ENCODE measurements around the gene KAZN. TPM values are rescaled to one million over a fixed set of nuclear protein-coding genes. Genes with fewer than 3 reads are reported as not detected.

The KAZN gene
- total RNA-seq, 1 experiment from 2014 or later = 15.6 TPM

- ChIA-PET CTCF (no interaction called here), POLR2A (ENCODE audit: unreplicated experiment) (no interaction called here)
- Histone ChIP-seq H3K4me1 (replicated peaks; ENCODE audit: insufficient read depth) (no peaks in the 10 kb centered on the region), H2AFZ (no peak overlapping the region), H3K9me3 (ENCODE audit: insufficient read depth, low read depth) (no peaks in the 10 kb centered on the region), H3K4me3 (no peak overlapping the region), H3F3A (ENCODE audit: insufficient read depth, low read depth) (no peaks in the 10 kb centered on the region), H3K36me3 (ENCODE audit: low read depth) (no peaks in the 10 kb centered on the region), H3K4me2 (no peak overlapping the region), H3K79me2 (ENCODE audit: low read depth) (no peaks in the 10 kb centered on the region), H3K9me2 (ENCODE audit: insufficient read depth) (no peaks in the 10 kb centered on the region), H4K20me1 (ENCODE audit: insufficient read depth) (no peaks in the 10 kb centered on the region), H3K27me3 (ENCODE audit: insufficient read depth, low read depth) (peaks cover 21% of the 10 kb centered on the region), H3K27ac (no peak overlapping the region)
- no peak for DNase-seq
- no peak for TF ChIP-seq EZH2 (IDR thresholded peaks at IDR 0.05; ENCODE audit: low read depth)
- TF ChIP-seq, protein P1, sequence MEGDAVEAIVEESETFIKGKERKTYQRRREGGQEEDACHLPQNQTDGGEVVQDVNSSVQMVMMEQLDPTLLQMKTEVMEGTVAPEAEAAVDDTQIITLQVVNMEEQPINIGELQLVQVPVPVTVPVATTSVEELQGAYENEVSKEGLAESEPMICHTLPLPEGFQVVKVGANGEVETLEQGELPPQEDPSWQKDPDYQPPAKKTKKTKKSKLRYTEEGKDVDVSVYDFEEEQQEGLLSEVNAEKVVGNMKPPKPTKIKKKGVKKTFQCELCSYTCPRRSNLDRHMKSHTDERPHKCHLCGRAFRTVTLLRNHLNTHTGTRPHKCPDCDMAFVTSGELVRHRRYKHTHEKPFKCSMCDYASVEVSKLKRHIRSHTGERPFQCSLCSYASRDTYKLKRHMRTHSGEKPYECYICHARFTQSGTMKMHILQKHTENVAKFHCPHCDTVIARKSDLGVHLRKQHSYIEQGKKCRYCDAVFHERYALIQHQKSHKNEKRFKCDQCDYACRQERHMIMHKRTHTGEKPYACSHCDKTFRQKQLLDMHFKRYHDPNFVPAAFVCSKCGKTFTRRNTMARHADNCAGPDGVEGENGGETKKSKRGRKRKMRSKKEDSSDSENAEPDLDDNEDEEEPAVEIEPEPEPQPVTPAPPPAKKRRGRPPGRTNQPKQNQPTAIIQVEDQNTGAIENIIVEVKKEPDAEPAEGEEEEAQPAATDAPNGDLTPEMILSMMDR (conservative IDR thresholded peaks at IDR 0.05) = no peak
- BruUV-seq (replicated peaks) = no TSS peak
- intact Hi-C loops (cut with micrococcal nuclease; ENCODE audit: unreplicated experiment) = no loop called here
Observed at GRCh38 chr1:14728516-14728915, 130.0 kb downstream of the KAZN start.

- H3K4me1 ChIP-seq (replicated peaks; ENCODE audit: insufficient read depth) = no peaks in the 10 kb centered on the region
- TF ChIP-seq EZH2 (IDR thresholded peaks at IDR 0.05; ENCODE audit: low read depth) = no peak
- TF ChIP-seq, protein P1 (conservative IDR thresholded peaks at IDR 0.05) = no peak
- CTCF ChIA-PET = no interaction called here
- no TSS peak for BruUV-seq (replicated peaks)
- H3K36me3 ChIP-seq (ENCODE audit: low read depth) = no peaks in the 10 kb centered on the region
- peaks cover 41% of the 10 kb centered on the region for H3K27me3 ChIP-seq (ENCODE audit: insufficient read depth, low read depth)
- intact Hi-C loops (cut with micrococcal nuclease; ENCODE audit: unreplicated experiment) = loop anchor here (5.0 kb wide), 1 partner anchor 55 kb away; no protein-coding TSS in a partner anchor
- no peak overlapping the region for H3K4me2 ChIP-seq
- H3K9me2 ChIP-seq (ENCODE audit: insufficient read depth) = no peaks in the 10 kb centered on the region
- no peak overlapping the region for H3K4me3 ChIP-seq
- POLR2A ChIA-PET (ENCODE audit: unreplicated experiment) = no interaction called here
- H3K79me2 ChIP-seq (ENCODE audit: low read depth) = no peaks in the 10 kb centered on the region
- no peaks in the 10 kb centered on the region for H3K9me3 ChIP-seq (ENCODE audit: insufficient read depth, low read depth)
- H4K20me1 ChIP-seq (ENCODE audit: insufficient read depth) = no peaks in the 10 kb centered on the region
- H3F3A ChIP-seq (ENCODE audit: insufficient read depth, low read depth) = no peaks in the 10 kb centered on the region
- no peak for DNase-seq
- H3K27ac ChIP-seq = no peak overlapping the region
- H2AFZ ChIP-seq = no peak overlapping the region
Observed at GRCh38 chr1:14732728-14733047, 134.2 kb downstream of the KAZN start.

DNA sequence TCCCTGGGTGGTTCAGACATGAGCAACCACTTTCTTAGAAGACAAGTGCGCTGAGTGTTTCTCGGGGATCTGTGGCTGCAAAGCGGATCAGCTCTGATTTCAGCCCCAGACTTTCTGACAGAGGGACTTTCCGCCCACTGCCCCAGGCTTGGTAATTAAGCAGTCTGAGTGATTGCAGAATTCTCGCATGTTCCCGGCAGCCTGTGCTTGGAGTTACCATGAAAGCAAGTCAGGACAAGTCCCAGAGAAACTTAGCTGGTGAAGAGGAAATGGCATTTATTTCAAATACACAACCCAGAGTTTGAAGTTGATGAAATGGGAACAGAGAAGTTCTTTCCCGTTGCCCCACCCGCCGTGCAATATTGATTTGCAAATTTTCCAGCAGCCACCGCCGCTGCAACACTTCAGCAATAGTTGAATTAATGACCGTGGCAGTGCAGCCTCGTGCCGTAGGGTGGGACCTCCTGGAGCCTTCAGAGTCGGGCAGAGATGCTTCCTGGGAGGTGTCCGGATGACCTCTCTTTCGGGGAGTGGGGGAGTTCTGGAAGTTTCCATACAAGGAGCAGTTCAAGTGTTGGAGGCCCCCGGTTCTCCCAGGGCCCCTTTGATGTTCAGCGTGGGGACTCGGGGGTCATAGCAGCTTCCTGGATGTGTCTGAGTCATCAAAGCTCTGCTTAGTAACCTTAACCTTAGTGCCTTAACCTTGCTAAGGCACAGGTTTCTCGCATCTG, 134.7 kb downstream of the KAZN start:
- H3K9me3 ChIP-seq (ENCODE audit: insufficient read depth, low read depth) = no peaks in the 10 kb centered on the region
- no peaks in the 10 kb centered on the region for H3K4me1 ChIP-seq (replicated peaks; ENCODE audit: insufficient read depth)
- intact Hi-C loops (cut with micrococcal nuclease; ENCODE audit: unreplicated experiment) = loop anchor here (5.0 kb wide), 1 partner anchor 54 kb away; no protein-coding TSS in a partner anchor
- CTCF ChIA-PET = no interaction called here
- no peaks in the 10 kb centered on the region for H3K9me2 ChIP-seq (ENCODE audit: insufficient read depth)
- peaks cover 42% of the 10 kb centered on the region for H3K27me3 ChIP-seq (ENCODE audit: insufficient read depth, low read depth)
- H3K27ac ChIP-seq = no peak overlapping the region
- no peaks in the 10 kb centered on the region for H3K79me2 ChIP-seq (ENCODE audit: low read depth)
- no peak overlapping the region for H3K4me3 ChIP-seq
- no peak overlapping the region for H2AFZ ChIP-seq
- no peaks in the 10 kb centered on the region for H3K36me3 ChIP-seq (ENCODE audit: low read depth)
- no peaks in the 10 kb centered on the region for H3F3A ChIP-seq (ENCODE audit: insufficient read depth, low read depth)
- POLR2A ChIA-PET (ENCODE audit: unreplicated experiment) = no interaction called here
- peak in 1 of 2 experiments; percentile 50 for DNase-seq
- H4K20me1 ChIP-seq (ENCODE audit: insufficient read depth) = no peaks in the 10 kb centered on the region
- no peak for TF ChIP-seq EZH2 (IDR thresholded peaks at IDR 0.05; ENCODE audit: low read depth)
- TF ChIP-seq, protein P1 (conservative IDR thresholded peaks at IDR 0.05) = no peak
- no TSS peak for BruUV-seq (replicated peaks)
- no peak overlapping the region for H3K4me2 ChIP-seq
